Measurements from ENCODE around the gene PRKRIP1. TPM values are rescaled to one million over a fixed set of nuclear protein-coding genes. Genes with fewer than 3 reads are reported as not detected.
A peak's percentile ranks its signal among the peaks of the same experiment; 100 is the strongest.

Gene PRKRIP1
- total and polyA plus RNA-seq, 4 donors = 5.4 to 15.8 (median 7.1) TPM

DNA sequence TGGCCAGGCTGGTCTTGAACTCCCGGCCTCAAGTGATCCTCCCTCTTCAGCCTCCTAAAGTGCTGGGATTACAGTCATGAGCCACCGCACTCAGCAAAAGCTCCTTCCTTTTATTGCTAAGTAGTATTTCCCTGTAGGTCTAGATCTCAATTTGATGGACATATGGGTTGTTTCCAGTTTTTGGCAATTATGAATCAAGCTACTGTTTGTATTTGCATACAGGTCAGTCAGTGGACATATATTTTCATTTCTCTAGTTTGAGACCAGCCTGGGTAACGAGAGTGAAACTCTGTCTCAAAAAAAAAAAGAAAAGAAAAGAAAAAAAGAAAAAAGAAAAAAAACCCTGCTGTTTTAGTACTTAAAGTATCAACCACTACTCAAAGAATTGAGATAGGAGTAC lies 6.4 kb upstream of the PRKRIP1 start:
- H3K27me3 ChIP-seq (ENCODE audit: control insufficient read depth in 4 of 4, insufficient read depth in 4 of 4, low read length in 3 of 4) = no peaks in the 10 kb centered on the region
- no peak overlapping the region for H3K27ac ChIP-seq (ENCODE audit: low read depth in 1 of 2, low read length in 2 of 2)
- H3K9ac ChIP-seq (ENCODE audit: low read depth in 1 of 2, low read length in 2 of 2) = no peak overlapping the region
- DNase-seq (ENCODE audit: low spot score) = no peak
- no peak overlapping the region for H3K4me3 ChIP-seq (ENCODE audit: low read depth in 1 of 3, low read length in 3 of 3)
- 96% methylated on average over 3 of the region's 3 CpGs for WGBS
- peaks cover 0 to 7% (median 4%) of the 10 kb centered on the region in 4 donors for H3K36me3 ChIP-seq (ENCODE audit: control insufficient read depth in 4 of 4, insufficient read depth in 3 of 4, low read depth in 1 of 4, low read length in 3 of 4)
- no peak for TF ChIP-seq HNF4G (IDR thresholded peaks at IDR 0.05)
- TF ChIP-seq NR2F2 (IDR thresholded peaks at IDR 0.05) = no peak
- no peak for TF ChIP-seq SP1 (IDR thresholded peaks at IDR 0.05)
- no peak for TF ChIP-seq FOXA2 (IDR thresholded peaks at IDR 0.05)
- TF ChIP-seq, protein P1, sequence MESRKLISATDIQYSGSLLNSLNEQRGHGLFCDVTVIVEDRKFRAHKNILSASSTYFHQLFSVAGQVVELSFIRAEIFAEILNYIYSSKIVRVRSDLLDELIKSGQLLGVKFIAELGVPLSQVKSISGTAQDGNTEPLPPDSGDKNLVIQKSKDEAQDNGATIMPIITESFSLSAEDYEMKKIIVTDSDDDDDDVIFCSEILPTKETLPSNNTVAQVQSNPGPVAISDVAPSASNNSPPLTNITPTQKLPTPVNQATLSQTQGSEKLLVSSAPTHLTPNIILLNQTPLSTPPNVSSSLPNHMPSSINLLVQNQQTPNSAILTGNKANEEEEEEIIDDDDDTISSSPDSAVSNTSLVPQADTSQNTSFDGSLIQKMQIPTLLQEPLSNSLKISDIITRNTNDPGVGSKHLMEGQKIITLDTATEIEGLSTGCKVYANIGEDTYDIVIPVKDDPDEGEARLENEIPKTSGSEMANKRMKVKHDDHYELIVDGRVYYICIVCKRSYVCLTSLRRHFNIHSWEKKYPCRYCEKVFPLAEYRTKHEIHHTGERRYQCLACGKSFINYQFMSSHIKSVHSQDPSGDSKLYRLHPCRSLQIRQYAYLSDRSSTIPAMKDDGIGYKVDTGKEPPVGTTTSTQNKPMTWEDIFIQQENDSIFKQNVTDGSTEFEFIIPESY (IDR thresholded peaks at IDR 0.05) = no peak
- TF ChIP-seq, protein P2, sequence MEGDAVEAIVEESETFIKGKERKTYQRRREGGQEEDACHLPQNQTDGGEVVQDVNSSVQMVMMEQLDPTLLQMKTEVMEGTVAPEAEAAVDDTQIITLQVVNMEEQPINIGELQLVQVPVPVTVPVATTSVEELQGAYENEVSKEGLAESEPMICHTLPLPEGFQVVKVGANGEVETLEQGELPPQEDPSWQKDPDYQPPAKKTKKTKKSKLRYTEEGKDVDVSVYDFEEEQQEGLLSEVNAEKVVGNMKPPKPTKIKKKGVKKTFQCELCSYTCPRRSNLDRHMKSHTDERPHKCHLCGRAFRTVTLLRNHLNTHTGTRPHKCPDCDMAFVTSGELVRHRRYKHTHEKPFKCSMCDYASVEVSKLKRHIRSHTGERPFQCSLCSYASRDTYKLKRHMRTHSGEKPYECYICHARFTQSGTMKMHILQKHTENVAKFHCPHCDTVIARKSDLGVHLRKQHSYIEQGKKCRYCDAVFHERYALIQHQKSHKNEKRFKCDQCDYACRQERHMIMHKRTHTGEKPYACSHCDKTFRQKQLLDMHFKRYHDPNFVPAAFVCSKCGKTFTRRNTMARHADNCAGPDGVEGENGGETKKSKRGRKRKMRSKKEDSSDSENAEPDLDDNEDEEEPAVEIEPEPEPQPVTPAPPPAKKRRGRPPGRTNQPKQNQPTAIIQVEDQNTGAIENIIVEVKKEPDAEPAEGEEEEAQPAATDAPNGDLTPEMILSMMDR (IDR thresholded peaks at IDR 0.05; ENCODE audit: low read depth, low read length, missing input control) = no peak
- no peaks in the 10 kb centered on the region for H3K4me1 ChIP-seq (ENCODE audit: control insufficient read depth in 4 of 4, insufficient read depth in 4 of 4, low read length in 3 of 4)
- no peaks in the 10 kb centered on the region for H3K9me3 ChIP-seq (ENCODE audit: control insufficient read depth in 4 of 4, low read length in 3 of 4)

DNA sequence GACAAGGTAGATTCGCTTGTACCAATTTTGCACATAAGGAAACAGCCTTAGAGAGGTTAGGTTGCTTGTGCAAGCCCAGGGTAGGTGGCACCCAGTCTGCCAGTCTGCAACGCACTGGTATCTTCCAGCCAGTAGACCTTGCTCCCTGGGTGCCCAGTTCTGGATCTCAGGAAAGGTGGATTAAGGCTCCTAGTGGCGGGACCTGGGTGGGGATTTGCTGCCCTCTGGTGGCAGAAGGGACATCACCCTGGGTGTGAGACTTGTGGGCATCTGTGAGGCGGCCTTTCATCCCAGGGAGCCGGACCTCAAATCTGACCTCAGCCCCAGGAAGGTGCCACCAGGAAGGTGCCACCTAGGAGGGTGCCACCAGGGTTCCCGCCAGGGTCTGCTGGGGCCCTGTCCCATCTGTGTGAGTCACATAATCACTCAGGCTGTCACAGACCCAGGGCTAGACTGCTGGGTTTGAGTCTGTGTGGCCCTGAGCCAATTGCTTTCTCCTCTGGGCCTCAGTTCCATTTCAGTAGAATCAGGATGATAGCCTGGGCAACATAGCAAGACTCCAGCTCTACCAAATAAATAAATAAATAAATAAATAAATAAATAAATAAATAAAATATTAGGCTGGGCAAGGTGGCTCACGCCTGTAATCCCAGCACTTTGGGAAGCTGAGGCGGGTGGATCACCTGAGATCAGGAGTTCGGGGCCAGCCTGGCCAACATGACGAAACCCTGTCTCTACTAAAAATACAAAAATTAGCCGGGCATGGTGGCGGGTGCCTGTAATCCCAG lies 5.3 kb upstream of the PRKRIP1 start:
- Histone ChIP-seq H3K4me3 (ENCODE audit: low read depth in 1 of 3, low read length in 3 of 3) (no peak overlapping the region), H3K9me3 (ENCODE audit: control insufficient read depth in 4 of 4, low read length in 3 of 4) (no peaks in the 10 kb centered on the region), H3K36me3 (ENCODE audit: control insufficient read depth in 4 of 4, insufficient read depth in 3 of 4, low read depth in 1 of 4, low read length in 3 of 4) (peaks cover 0 to 7% (median 4%) of the 10 kb centered on the region in 4 donors), H3K9ac (ENCODE audit: low read depth in 1 of 2, low read length in 2 of 2) (no peak overlapping the region), H3K27ac (ENCODE audit: low read depth in 1 of 2, low read length in 2 of 2) (no peak overlapping the region), H3K27me3 (ENCODE audit: control insufficient read depth in 4 of 4, insufficient read depth in 4 of 4, low read length in 3 of 4) (no peaks in the 10 kb centered on the region), H3K4me1 (ENCODE audit: control insufficient read depth in 4 of 4, insufficient read depth in 4 of 4, low read length in 3 of 4) (peaks cover 0 to 8% (median 5%) of the 10 kb centered on the region in 4 donors)
- peak; percentile 46 to 76 for TF ChIP-seq RXRA (IDR thresholded peaks at IDR 0.05)
- TF ChIP-seq NR2F2 (IDR thresholded peaks at IDR 0.05) = no peak
- peak; percentile 93 to 97 for TF ChIP-seq RAD21 (IDR thresholded peaks at IDR 0.05)
- no peak for TF ChIP-seq FOXA1 (IDR thresholded peaks at IDR 0.05)
- peak; percentile 56 for TF ChIP-seq SP1 (IDR thresholded peaks at IDR 0.05)
- no peak for TF ChIP-seq TAF1 (conservative IDR thresholded peaks at IDR 0.05)
- TF ChIP-seq, protein P3, sequence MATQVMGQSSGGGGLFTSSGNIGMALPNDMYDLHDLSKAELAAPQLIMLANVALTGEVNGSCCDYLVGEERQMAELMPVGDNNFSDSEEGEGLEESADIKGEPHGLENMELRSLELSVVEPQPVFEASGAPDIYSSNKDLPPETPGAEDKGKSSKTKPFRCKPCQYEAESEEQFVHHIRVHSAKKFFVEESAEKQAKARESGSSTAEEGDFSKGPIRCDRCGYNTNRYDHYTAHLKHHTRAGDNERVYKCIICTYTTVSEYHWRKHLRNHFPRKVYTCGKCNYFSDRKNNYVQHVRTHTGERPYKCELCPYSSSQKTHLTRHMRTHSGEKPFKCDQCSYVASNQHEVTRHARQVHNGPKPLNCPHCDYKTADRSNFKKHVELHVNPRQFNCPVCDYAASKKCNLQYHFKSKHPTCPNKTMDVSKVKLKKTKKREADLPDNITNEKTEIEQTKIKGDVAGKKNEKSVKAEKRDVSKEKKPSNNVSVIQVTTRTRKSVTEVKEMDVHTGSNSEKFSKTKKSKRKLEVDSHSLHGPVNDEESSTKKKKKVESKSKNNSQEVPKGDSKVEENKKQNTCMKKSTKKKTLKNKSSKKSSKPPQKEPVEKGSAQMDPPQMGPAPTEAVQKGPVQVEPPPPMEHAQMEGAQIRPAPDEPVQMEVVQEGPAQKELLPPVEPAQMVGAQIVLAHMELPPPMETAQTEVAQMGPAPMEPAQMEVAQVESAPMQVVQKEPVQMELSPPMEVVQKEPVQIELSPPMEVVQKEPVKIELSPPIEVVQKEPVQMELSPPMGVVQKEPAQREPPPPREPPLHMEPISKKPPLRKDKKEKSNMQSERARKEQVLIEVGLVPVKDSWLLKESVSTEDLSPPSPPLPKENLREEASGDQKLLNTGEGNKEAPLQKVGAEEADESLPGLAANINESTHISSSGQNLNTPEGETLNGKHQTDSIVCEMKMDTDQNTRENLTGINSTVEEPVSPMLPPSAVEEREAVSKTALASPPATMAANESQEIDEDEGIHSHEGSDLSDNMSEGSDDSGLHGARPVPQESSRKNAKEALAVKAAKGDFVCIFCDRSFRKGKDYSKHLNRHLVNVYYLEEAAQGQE (IDR thresholded peaks at IDR 0.05) = no peak
- TF ChIP-seq HNF4A (conservative IDR thresholded peaks at IDR 0.05) = peak; percentile 80 to 91
- TF ChIP-seq, protein P1 (IDR thresholded peaks at IDR 0.05) = no peak
- no peak for TF ChIP-seq JUND (IDR thresholded peaks at IDR 0.05)
- no peak for TF ChIP-seq EGR1 (IDR thresholded peaks at IDR 0.05; ENCODE audit: low read depth in 2 of 2)
- TF ChIP-seq, protein P2 (IDR thresholded peaks at IDR 0.05; ENCODE audit: low read depth, low read length, missing input control) = peak; percentile 87
- TF ChIP-seq FOXA2 (IDR thresholded peaks at IDR 0.05) = no peak
- TF ChIP-seq HNF4G (IDR thresholded peaks at IDR 0.05) = peak; percentile 76
- 71% methylated on average over 12 of the region's 12 CpGs for WGBS
- DNase-seq (ENCODE audit: low spot score) = peak; percentile 86

All from liver (tissue), 9 donors.